Measurements from ENCODE around the gene SLX4.

Gene SLX4

GRCh38 chr16:3584412-3584811, 27.0 kb downstream of the SLX4 start:
- no peak for TF ChIP-seq CTCF (IDR thresholded peaks at IDR 0.05; ENCODE audit: low read depth, low read length)
- no peak overlapping the region for H3K4me3 ChIP-seq (ENCODE audit: low read depth, low read length)

- no peak for TF ChIP-seq CTCF (IDR thresholded peaks at IDR 0.05; ENCODE audit: low read depth, low read length)
- H3K4me3 ChIP-seq (ENCODE audit: low read depth, low read length) = no peak overlapping the region
Observed at GRCh38 chr16:3583303-3584038, 27.9 kb downstream of the SLX4 start.

GRCh38 chr16:3582276-3583165, 28.9 kb downstream of the SLX4 start:
- no peak overlapping the region for H3K4me3 ChIP-seq (ENCODE audit: low read depth, low read length)
- no peak for TF ChIP-seq CTCF (IDR thresholded peaks at IDR 0.05; ENCODE audit: low read depth, low read length)

GRCh38 chr16:3581392-3581791, 30.0 kb downstream of the SLX4 start:
- no peak for TF ChIP-seq CTCF (IDR thresholded peaks at IDR 0.05; ENCODE audit: low read depth, low read length)
- no peak overlapping the region for H3K4me3 ChIP-seq (ENCODE audit: low read depth, low read length)

- no peak for TF ChIP-seq CTCF (IDR thresholded peaks at IDR 0.05; ENCODE audit: low read depth, low read length)
- no peak overlapping the region for H3K4me3 ChIP-seq (ENCODE audit: low read depth, low read length)
Observed at GRCh38 chr16:3580686-3581085, 30.7 kb downstream of the SLX4 start.

- no peak overlapping the region for H3K4me3 ChIP-seq (ENCODE audit: low read depth, low read length)
- no peak for TF ChIP-seq CTCF (IDR thresholded peaks at IDR 0.05; ENCODE audit: low read depth, low read length)
Observed at GRCh38 chr16:3580251-3580651, 31.2 kb downstream of the SLX4 start.

- H3K4me3 ChIP-seq (ENCODE audit: low read depth, low read length) = no peak overlapping the region
- no peak for TF ChIP-seq CTCF (IDR thresholded peaks at IDR 0.05; ENCODE audit: low read depth, low read length)
Observed at GRCh38 chr16:3579776-3580175, 31.6 kb downstream of the SLX4 start.

All from WI38 (cell line).